GM19238 (cell line): ENCODE data around the gene URGCP.
"Not testable (repeated sequence)": the region's sequence is repeated elsewhere in the genome, so short reads cannot be mapped to it uniquely, and the experiment has no call there.

Experiments
- DNase-seq: peaks from one replicate; pipeline ENCODE4 v3.0.0; 2011; ENCODE audit warnings: low spot score; ENCODE audit not compliant: insufficient read length

Gene URGCP

DNA sequence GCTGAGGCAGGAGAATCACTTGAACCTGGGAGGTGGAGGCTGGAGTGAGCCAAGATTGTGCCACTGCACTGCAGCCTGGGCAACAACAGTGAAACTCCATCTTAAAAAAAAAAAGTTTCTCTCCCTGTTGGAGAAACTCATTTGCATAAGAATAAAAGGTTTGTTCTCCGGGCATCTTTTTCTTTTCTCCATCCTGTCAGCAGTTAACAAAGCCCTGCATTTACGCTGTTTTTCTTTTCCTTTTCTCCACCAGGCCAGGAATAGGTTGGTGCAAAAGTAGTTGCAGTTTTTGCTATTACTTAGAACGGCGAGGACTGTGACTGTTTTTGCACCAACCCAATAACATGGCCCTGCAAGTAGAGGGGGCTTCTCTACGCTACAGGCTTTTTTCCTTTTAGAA is 9.5 kb upstream of the URGCP start:
- no peak for DNase-seq

DNA sequence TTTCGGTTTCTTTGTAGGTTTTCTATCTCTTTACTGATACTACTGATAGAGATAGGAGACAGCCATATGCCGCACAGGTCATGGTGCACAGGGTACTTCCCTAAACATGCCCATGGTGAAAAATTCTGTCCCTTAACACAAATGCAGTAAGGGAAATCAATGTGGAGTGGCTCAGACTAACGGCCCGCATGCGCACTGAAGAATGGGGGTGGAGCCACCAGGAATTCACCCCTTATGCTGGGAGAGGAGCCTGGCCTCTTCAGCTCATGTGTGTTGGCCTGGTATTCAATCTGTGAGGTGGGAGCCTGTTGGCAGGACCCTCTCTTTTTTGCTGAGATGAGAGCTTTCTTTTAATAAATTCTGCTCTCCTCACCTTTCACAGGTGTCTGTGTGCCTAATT is 8.4 kb upstream of the URGCP start:
- DNase-seq, result no peak

DNA sequence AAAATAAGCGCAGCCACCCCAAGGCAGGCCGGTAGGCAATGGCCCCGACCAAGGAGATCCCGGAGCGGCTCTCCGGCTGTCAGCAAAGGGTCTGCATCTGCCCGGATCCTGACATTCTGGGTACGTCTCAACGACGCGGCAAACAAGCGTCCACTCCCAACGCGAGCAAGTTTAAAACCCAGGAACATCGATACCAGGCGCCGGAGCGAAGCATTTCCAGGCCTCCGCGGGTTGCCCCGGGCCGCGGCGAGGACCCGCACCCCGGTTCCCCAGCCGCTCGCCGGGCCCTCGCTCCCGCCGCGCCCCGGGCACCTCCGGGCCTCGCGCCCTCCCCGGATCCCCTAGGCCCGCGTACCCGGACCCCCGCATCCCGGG is 453 bp downstream of the URGCP start:
- DNase-seq, result peak; percentile 52

DNA sequence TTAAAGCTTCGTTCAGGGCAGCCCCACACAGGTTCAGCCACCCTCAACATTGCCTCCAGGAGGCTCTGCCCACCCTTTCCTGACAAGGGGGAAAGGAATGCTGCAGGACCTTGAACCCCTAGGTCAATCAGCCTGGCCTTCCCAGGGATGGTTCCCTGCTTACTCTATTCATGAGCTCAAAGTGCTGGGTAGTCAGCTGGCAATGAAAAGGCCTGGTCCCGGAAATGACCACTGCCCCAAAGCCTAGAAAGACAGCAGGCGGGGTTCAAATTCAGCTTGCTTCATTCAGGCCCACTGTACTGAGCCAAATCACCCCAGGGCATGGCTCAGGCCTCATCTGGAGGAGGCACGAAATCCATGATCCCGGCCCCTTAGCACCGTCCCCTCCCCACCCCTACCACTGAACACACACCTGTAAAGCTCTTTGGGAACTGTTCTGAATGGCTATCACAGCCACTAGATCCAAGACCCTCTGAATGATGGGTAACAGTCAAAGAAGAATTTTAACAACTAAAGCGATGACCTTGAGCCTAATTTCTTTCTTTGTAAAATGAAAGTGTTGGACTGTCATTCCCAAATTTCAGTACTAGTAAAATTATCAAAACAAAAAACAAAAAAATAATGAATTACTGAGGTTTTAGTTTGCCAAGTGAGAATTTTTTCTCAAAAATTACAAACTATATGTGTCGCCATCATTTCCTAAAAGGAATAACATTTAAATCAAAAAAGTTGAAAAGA is 1.0 kb downstream of the URGCP start:
- DNase-seq, result no peak

DNA sequence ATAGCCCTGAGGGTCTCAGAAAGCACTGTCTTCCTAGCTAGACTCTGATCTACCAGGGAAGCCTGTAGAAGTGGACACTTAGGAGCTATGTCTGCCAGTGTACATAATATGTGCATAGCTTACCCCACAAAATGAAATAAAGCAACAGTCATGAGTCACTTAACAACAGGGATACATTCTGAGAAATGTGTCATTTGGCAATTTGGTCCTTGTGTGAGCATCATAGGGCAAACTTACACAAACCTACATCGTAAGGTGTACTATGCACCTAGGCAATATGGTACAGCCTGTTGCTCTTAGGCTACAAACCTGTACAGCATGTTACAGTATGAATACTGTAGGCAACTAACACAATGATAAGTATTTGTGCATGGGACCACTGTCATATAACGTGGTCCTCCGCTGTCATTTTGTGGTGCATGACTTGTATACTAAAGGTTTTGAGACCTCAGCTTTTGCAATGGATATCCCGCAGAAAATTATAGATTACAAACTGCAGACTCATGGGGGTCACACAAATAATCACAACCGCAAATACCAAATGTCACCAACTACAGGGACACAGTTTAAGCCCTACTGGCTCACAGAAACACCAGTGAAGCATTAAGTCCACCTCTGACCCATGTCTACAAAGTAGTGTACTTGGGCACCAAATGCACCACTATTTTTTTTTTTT is 1.7 kb downstream of the URGCP start:
- no peak for DNase-seq

DNA sequence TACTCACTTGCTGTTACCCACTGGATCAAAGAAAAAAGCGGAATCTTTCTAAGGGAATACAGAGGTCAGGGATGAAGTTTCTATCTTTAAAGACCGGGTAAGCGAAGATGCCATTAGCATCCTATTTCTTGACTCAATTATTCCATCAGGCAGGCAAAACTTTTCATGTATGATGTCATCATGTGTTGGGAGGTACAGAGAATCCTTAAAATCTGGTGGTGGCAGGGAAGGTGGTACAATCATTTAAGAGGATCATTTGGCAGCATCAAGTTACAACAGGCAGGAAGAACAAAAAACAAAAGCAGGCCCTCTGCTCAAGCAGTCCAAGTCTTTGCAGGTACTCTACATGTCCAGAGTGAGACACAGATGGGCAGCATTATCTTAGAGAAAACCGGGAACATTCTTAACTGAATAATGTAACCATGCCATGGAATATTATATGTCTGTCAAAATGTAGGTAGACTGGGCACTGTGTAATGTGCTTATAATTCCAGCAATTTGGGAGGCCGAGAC is 3.8 kb downstream of the URGCP start:
- no peak for DNase-seq

DNA sequence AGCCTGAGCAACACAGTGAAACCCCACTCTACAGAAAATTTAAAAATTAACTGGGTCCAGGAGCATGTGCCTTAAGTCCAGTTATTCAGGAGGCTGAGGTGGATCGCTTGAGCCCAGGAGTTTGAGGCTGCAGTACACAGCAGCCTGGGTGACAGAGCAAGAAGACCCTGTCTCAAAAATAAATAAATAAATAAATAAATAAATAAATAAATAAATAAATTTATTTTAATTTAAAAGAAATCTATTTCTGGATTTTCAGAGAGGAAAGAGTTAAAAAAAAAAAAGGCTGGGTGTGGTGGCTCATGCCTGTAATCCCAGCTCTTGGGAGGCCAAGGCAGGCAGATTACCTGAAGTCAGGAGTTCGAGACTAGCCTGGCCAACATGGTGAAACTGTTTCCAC is 7.8 kb downstream of the URGCP start:
- DNase-seq, result not testable (repeated sequence)

DNA sequence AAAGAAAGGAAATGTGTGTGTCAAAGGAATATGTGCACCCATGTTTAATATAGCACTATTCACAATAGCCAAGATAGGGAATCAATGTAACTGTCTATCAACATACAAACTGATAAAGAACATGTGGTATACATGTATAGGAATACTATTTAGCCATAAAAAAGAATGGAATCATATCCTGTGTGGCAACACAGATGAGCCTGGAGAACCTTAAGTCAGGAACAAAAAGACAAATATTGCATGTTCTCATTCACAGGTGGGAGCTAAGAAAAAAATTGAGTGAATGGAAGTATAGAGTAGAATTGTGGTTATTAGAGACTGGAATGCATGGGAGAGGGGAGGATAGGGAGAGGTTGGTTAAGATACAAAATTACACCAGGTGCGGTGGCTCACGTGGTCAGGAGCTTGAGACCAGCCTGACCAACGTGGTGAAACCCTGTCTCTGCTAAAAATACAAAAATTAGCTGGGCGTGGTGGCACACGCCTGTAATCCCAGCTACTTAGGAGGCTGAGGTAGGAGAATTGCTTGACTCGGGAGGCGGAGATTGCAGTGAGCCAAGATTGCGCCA is 10.5 kb downstream of the URGCP start:
- DNase-seq, result no peak

DNA sequence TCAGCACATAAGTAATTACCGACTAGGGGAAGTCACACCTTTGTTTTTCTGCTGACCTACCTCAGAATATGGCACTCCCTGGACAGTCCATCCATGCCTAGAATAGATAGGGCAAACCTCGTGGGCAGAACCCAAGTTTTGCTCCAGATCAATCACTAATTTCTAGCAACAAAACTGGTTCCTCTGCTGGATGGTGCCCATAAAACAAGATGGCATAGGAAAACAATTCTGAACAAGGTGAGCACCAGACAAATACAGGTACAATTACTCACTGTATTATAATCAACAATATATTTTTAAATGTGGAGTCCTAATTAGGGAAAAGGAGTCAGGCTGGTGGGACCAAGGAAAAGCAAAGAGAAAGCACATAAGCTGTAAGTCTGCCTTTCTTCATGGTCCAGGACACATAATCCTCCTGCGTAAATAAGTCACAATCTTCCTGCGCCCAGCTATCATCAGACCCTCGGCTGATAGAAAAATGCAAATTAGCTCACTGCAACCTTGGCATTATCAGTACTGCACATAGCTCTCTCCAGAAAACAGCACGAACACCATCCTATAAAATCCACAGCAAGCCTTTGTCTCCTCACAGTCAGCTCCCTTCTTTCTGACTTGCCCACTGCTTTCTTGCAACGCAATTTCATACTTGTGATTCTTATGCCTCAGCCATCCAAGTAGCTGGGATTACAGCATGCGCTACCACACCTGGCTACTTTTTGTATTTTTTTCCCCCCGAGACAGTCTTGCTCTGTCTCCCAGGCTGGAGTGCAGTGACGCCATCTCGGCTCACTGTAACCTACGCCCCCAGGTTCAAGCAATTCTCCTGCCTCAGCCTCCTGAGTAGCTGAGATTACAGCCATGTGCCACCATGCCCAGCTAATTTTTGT is 15.1 kb downstream of the URGCP start:
- DNase-seq, result no peak

DNA sequence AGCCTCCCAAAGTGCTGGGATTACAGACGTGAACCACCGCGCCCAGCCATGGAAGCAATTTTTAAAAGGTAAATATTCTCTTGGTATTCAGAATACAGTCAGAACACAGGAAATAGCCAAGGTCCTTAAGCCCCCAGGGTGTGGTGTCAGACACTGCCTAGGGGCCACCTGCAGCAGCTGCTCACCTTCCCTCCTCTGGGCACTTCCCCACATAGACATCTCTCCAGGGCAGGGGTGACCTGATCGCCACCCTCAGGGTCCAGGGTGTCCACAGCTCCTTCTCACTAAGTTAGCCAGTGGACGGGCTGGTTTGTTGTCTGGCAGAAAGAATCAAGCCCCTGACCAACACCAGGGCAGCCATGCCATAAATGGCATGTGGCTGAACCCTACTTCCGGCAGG is 15.9 kb downstream of the URGCP start:
- no peak for DNase-seq

DNA sequence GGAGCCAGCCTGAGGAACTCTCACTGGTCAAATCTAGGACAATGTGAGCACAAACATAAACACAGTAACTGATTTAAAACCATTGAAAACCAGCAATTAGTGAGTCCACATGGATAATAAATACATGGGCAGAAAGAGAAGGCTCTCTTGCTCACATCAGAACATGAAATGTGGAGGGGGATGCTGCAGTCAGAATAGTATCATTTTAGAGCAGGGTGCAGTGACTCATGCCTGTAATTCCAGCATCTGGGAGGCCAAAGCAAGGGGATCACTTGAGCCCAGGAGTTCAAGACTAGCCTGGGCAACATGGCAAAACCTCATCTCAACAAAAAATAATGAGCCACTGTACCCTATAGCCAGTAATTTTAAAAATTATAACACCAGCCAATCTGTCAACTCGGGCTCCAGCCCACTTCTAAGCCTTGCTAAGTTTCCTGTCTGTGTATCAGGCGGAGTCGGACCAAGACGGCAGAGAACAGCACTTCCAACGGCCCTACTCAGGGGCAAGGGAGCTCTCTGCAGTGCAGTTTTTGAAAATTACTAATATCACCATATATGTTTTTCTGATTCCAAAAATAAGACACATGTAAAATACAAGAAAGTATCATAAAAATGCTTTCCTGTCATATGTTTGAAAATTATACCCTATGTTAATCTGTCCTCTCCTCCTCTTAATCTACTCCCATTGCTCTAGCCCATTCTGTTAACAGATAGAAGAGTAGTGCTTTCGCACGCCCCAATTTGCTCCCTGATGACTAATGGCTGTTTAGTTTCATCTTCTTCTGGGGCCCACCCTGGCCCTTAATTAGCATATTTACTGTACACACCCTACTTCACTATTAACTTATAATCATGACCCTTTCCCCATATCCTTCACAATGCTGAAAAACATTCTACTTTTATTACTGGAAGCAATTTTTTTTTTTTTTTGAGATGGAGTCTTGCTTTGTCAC is 17.1 kb downstream of the URGCP start:
- no peak for DNase-seq

DNA sequence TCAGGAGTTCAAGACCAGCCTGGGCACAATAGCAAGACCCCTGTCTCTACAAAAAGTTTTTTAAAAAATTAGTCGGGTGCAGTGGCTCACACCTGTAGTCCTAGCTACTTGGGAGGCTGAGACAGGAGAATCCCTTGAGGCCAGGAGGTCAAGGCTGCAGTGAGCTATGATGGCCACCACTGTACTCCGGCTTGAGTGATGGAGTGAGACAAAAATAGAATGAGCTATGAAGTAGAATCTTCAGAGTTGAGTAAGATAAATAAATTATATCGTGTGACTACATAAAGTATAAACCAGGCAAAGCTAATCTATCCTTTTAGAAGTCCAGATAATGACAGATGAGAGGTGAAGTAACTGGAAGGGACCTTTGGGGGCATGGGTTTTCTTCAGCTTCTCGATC is 21.8 kb downstream of the URGCP start:
- no peak for DNase-seq

DNA sequence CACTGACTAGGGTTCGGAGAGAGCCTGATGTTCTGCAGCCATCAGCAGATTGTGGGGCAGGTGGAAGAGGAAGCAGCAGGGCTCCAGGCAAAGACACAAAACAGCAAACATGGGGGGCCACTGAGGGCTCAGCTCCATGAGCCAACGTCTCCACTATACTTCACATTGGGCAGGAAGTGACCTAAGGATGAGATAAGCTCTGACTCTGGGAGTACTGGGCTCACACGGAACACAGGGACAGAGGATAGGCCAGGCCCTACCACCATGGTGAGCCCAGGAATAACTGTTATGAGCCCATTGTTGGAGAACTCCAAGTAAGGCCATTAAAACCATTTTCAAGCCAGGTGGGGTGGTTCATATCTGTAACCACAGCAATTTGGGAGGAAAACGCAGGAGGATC is 22.2 kb downstream of the URGCP start:
- no peak for DNase-seq

DNA sequence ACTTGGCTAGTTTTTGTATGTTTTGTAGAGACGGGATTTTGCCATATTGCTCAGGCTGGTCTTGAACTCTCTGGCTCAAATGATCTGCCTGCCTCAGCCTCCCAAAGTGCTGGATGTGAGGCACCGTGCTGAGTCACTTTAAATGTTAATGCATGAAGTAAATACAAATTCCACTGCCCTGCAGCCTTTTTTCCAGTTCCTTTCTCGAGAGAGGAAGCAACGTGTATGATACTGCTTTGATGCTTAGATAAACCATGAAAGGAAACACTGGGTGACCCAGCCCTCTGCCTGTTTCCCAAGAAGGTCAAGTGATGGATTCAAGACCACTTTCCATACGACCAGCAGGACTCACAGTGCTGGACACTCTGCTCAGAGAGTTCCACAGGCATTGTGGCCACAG is 25.8 kb downstream of the URGCP start:
- DNase-seq, result no peak

DNA sequence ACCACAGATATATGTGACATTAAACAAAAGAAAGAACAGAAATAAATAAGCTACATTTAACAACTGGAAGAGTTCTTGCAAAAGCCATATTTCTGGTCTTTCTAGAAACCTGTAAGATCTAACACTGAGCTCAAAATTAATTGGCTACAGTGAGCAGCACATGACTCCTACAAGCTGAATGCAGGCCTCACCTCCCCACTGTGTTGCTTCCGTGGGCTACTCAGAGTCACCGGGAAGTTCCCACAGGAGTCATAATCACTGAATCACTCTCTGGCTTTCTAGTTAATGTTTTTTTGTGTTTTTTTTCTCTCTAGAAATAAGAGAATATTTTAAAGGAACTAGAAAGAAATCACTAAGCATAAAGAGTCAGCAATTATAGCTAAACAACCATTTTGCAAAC is 26.9 kb downstream of the URGCP start:
- DNase-seq, result no peak

DNA sequence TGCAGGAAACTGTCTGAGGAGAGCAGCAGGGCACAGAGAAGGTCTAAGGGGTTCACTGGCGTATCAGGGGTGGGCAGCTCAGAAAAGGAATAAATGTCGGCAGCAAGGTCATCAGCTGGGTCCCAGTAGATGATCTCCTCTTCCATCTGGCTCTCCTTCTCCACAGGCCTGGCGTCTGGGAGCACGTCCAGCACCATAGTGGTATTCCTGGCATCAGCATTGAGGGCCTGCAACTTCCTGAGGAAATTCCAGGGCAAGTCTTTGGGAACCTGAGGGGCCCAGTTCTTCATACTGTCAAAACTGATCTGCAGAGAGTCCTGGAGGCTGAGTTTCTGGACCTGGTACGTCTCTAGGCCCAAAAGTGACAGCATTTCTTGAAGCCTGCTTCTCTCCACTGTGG is 27.5 kb downstream of the URGCP start:
- no peak for DNase-seq

DNA sequence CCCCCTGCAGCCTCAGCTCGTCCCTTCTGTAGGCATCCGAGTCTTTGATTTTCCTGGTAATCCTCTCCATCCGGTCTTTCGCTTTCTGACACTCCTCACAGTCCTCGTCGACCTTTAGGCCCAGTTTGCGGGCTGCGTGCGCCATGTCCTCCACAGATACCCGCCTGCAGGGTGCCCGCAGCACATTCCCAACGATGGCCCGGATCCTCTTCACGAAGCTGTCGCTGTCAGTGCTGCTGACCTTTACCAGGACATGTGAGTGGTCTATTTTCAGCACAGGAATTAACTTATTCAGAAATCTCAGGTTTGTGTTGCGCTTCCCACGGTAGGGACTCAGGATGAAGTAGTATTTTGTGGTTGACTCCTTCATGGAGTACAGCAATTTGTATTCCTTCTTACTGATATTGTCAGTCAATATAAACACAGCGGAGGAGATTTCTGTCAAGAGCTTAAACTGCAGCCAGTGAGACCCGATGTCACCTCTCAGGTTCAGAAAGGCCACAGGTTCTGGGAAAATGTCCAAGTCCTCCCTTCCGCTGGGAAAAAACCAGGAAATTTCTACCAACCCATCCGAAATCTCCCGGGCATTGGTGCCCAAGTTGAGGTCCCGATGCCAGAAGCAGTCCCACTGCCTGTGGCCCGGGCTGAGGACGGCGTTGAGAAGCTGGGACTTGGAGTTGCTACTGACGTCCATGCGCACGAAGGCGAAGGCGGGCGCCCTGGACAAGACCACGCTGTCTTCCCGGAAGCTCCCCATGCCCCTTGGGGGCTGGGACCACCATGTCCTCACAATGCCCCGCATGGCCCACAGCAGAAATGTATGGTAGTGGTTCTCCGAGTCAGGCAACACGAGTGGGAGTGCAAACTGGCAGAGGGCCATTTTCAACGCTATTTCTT is 28.2 kb downstream of the URGCP start:
- DNase-seq, result no peak

DNA sequence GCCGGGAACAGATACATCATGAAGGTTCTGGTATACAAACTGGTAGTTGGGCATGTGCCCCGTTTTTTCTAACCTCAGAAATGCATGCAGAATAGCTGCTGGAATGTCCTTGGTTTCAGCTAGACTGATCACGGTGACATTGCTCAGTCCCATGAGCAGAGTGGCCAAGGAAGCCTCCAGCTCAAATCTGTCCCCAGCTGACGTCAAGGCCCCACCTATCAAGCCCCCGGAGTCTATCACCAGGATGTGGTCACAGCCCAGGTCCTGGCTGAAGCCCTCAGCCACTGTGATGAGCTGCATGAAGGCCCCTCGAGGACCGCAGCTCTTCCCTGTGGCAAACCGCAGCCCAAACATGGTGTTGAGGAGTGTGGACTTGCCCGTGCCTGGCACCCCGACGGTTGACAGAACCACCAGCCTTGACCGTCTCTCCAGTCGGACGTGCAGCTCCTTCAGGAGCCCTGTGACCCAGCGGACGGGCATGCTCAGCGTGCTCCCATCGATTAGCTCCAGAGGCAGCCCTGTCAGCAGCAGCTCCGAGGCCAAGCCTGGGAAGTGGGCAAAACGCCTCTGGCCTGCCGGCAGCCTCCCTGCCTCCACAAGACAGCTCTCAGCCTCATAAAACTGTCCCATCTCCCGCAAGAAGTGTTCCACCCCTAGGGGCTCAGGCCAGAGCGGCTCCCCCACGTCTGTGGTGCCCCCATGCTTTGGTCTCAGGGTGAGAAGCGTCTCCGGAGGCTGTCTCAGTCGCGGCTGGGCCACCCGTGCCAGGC is 29.2 kb downstream of the URGCP start:
- DNase-seq, result no peak

DNA sequence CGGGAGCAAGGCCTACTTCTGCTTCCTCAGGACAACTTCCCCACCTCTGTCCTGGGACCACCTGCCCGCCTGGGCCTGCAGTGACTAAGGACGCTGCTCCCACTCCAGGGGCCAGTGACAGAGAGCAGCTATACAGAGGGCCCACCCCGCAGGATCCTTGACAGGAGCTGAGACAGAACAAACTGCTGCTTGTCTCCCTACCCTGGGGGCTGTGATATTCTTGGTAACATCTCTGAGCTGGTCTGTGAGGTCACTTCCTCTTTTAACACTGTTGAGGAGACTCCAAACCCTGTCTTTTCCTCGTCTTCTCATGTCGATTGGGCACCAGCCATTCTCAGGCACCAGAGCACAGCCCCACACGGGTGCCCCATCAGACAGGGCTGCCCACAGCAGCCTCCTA is 30.2 kb downstream of the URGCP start:
- DNase-seq, result no peak
